ENCODE measurements around the gene SCNN1A.

The SCNN1A gene

GRCh38 chr12:6368906-6369525 lies 6.3 kb downstream of the SCNN1A start:
- DNase-seq (ENCODE audit: low read depth in 3 of 3): no peak

GRCh38 chr12:6367969-6368892 lies 7.1 kb downstream of the SCNN1A start:
- DNase-seq (ENCODE audit: low read depth in 3 of 3): no peak

GRCh38 chr12:6367065-6367968 lies 8.0 kb downstream of the SCNN1A start:
- peak in 1 of 3 experiments; percentile 27 for DNase-seq (ENCODE audit: low read depth in 3 of 3)

- DNase-seq (ENCODE audit: low read depth in 3 of 3): no peak
These were observed 11.4 kb downstream of the SCNN1A start for GRCh38 chr12:6364044-6364374.

GRCh38 chr12:6363330-6364043 lies 11.9 kb downstream of the SCNN1A start:
- peak; percentile 28 to 76 (median 50) for DNase-seq (ENCODE audit: low read depth in 3 of 3)

- no peak for DNase-seq (ENCODE audit: low read depth in 3 of 3)
These were observed 12.4 kb downstream of the SCNN1A start for GRCh38 chr12:6363010-6363329.

GRCh38 chr12:6362403-6362802 lies 13.0 kb downstream of the SCNN1A start:
- no peak for DNase-seq (ENCODE audit: low read depth in 3 of 3)

GRCh38 chr12:6361834-6362233 lies 13.5 kb downstream of the SCNN1A start:
- DNase-seq (ENCODE audit: low read depth in 3 of 3): no peak

GRCh38 chr12:6360578-6361490 lies 14.5 kb downstream of the SCNN1A start:
- no peak for DNase-seq (ENCODE audit: low read depth in 3 of 3)

- DNase-seq (ENCODE audit: low read depth in 3 of 3): no peak
These were observed 15.2 kb downstream of the SCNN1A start for GRCh38 chr12:6360080-6360571.

GRCh38 chr12:6358881-6359280 lies 16.5 kb downstream of the SCNN1A start:
- no peak for DNase-seq (ENCODE audit: low read depth in 3 of 3)

GRCh38 chr12:6356374-6356820 lies 19.0 kb downstream of the SCNN1A start:
- no peak for DNase-seq (ENCODE audit: low read depth in 3 of 3)

- no peak for DNase-seq (ENCODE audit: low read depth in 3 of 3)
These were observed 19.6 kb downstream of the SCNN1A start for GRCh38 chr12:6355491-6356373.

- no peak for DNase-seq (ENCODE audit: low read depth in 3 of 3)
These were observed 20.6 kb downstream of the SCNN1A start for GRCh38 chr12:6354495-6355393.

GRCh38 chr12:6352193-6353173 lies 22.9 kb downstream of the SCNN1A start:
- DNase-seq (ENCODE audit: low read depth in 3 of 3): no peak

- no peak for DNase-seq (ENCODE audit: low read depth in 3 of 3)
These were observed 23.7 kb downstream of the SCNN1A start for GRCh38 chr12:6351622-6352021.

Data from stimulated activated CD4-positive, alpha-beta T cell treated with anti-CD3 and anti-CD28 coated beads, TNF-alpha, amount 100 ng/mL, for 24 hours (primary cell).